GM21737 (cell line): Measurements from ENCODE around the gene SMIM24.
"Not testable (repeated sequence)": the region's sequence is repeated elsewhere in the genome, so short reads cannot be mapped to it uniquely, and the experiment has no call there.

Experiments used
- ATAC-seq: cut with Tn5 transposase; IDR thresholded peaks from one replicate; pipeline ENCODE4 v1.9.1; 2021; ENCODE audit warnings: mild to moderate bottlenecking, moderate library complexity; ENCODE audit not compliant: unreplicated experiment

SMIM24 gene

DNA sequence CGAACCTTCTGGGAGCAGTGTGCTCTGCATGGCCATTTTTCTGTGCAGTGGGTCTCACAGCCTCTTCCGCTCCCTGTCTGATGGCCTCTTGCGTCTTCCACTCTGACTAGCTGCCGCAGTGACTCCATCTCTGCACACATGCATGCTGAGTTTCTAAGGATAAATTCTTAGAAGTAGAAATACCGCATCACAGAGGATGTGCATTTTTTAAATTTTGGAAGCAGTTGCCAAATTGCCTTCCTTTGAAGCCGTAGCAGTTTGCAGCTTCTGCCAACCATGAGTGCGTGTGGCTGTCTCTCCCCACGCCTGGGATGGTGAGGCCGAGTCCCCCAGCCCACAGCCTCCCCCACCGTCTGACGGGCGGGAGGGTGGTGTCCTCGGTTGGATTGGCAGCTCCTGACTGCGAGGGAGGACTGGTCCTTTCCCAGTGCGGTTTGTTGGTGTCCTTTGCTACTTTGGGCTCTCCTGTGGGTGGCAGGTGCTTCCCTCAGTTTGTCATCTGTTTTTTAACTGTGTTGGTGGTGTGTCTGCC is 35.6 kb upstream of the SMIM24 start:
- ATAC-seq = no peak

DNA sequence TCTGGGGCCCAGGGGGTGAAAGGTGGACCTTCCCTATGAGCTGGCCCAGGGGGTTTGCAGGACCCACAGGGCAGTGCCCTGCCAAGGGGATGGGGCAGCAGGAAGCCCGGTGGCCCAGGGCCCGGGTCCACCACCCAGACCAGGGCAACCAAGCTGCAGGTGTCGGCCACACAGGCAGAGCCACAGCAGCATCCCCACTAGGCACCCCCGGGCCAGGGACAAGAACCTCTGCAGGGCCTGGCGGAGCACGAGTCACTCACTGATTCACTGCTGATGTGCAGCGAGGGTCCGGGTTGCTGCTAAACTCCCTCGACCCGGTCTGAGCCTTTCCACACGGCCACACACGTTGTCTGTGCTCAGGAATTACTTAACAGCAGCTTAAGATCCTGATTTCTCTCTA is 34.6 kb upstream of the SMIM24 start:
- no peak for ATAC-seq

DNA sequence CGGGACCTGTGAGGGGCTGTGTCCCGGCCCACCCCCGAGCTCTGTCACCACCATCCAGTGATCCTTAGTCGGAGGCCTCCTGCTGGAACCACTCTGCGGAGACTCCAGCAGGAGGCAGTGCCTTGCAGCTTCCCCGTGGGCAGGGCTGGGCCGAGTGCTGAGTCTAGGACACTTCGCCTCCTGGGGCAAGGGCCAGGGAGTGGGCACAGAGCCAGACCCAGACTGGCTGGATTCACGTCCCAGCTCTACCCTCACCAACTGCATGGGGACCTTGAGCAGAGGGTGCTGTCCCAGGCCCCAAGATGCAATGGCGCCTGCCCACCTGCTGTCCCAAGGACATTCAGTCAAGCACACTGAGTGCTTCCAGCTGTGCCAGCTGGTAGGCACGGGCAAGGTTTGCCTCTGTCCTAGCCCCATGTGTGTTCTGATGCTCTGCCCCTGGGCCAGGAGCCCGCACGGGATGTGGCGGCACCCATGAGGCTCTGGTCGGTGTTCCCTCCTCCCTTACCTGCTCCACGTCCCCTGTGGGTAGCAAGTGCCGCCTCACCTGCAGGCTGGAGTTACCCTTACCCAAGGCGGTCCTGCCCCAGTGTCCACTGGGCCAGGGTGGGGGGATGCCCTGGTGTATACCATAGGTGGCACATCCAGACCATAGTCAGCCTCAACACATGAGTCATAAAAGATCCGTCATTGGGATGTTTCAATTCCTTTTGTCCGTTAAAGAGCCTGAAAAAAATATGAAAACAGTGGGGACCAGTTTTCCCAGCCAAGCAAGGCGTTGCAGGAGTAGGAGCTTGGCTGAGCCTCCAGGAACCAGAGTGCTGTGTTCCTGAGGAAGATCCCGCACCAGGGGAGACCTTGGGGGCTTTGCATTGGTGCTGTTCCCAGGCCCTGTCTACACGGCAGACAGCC is 33.2 kb upstream of the SMIM24 start:
- no peak for ATAC-seq

DNA sequence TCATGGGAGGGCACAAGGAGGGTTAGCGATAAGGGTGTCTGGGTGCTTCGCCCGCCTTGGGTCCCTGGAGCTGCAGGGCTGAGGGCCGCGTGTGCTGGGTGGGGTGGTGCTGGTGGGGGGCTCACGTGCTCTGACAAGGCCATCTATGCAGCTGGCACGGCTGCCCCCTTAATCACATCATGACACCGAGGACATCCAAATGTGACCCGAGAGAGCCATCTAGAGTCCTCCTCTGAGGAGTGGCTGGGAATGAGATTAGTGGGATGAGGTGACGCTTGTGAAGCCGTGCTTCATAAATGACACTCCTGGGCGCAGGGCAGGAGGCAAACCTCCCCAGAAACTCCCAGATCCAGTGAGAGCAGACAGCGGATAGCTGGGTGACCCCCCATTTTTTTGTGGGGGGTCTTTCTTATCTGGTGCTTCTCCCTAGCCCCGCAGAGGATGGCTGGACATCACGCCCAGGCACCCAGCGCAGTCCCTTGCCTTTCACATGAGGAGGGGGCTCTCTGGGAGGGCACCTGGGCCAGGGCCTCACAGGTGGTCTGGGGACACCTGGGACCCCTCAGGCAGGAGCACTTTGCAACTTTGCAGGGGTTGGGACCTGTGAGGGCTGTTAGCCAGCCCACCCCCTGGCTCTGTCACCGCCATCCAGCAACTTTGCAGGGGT is 32.4 kb upstream of the SMIM24 start:
- ATAC-seq = no peak

DNA sequence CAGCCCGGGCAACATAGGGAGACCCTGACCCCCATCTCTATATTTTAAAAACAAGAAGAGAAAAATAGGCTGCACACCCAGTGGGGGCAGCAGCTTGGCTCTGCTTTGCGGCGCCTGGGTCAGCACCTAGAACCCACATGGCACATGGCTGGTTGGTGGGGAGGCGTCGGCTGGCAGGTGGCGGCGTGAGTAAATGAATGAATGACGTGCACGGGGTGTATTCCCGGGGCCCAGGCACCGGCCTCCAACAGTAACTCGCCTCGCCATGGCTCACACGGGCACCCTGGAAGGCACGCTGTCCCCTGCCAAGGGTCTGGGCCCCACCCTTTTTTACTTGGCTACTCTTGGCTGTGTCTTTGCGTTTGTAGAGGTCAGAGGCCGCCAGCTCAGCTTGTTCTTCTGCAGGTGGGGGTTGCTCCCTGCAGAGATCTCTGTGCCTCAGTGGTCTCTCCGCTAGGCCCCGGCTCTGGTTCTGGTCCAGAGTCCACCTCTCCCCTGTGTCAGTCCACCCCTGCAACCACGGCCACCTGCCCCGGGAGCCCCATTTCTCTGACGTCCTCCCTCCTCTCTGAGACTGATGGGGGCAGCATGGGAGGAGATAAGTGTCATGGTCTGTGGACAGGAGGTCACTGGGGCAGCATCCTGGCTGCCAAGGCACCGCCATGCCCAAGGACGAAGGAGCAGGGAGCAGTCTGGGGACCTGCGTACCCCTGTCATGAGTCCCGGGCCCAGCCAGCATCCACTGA is 31.4 kb upstream of the SMIM24 start:
- ATAC-seq = no peak

DNA sequence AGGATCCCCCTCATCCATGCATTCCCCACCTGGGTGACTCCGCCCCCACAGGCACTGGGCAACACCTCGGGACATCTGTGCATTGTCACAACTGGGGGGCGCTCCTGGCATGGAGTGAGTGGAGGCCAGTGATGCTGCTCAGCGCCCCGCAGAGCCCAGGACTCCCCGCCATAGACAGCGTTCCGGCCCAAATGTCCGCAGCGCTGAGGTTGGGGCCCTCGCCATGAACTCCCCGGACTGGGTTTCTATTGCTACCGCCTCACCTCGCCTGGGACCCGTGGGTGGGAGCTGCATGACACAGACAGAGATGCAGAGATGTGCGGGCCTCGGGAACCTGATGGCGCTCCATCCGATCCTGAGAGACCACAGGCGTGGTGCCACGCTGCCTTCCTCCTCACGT is 30.4 kb upstream of the SMIM24 start:
- no peak for ATAC-seq

DNA sequence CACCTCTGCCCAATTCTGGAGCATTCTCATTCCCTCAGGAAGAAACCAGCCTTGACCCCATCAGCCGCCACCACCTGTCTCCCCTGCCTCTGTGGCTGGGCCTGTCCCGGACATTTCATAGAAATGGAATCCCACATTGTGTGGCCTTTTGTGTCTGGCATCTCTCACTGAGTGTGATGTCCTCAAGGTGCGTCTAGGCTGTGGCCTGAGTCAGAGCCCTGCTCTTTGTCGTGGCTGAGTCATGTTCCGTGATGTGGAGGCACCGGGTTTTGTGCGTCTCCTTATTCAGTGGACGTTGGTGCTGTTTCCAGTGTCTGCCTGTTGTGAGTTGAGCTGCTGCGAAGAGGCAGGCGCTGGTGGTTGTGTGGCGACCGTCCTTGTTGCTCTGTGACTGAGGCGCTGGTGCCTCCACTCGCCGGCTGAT is 29.3 kb upstream of the SMIM24 start:
- no peak for ATAC-seq

DNA sequence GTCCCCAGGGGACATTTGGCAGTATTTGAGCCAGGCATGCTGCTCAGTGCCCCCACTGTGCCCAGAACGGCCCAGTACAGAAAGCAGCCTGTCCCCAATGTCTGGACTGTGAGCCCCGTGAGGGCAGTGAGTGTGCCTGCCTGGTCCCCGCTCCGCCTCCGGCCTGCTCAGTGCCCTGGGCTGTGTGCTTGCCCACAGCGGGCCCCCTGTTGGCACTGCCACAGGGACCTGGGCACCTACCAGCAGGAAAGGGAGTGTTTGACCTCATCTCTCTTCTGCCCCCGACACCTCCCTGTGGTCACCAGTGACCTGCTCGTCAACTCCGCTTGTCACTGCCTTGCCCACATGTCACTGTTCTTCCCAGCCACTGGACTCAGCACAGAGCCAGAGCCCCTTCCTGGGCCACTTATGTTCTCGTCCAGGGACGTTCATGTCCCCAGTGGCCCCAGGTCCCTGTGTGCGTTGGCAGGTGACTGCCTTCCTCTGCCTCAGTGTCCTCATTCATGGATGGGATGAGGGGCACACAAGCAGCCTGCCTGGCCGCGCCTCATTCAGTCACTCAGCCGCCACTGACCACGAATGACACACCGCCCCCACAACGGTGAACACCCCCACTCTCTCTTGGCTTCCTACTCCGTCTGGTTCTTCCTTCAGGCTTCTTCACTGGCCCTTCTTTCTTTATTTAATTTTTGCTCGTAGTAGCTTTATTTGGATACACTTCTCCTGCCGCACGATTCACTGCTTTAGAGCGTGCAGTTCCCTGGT is 28.6 kb upstream of the SMIM24 start:
- ATAC-seq = no peak

DNA sequence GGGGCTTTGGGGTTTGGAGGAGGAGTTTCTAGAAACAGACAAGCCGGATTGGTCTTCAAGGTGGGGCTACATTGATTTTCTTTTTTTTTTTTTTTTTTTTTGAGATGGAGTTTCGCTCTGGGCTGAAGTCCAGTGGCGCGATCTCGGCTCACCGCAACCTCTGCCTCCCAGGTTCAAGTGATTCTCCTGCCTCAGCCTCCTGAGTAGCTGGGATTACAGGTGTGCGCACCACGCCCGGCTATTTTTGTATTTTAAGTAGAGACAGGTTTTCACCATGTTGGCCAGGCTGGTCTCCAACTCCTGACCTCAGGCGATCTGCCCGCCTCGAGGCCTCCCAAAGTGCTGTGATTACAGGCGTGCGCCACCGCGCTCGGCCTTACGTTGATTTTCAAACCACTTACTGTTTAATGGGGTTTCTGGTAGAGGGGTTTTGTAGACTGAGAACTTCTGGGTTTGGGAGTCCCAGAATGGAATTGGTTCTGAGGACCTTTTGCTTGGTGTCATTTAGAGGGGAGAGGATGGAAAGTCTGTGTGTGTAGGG is 27.9 kb upstream of the SMIM24 start:
- not testable (repeated sequence) for ATAC-seq

DNA sequence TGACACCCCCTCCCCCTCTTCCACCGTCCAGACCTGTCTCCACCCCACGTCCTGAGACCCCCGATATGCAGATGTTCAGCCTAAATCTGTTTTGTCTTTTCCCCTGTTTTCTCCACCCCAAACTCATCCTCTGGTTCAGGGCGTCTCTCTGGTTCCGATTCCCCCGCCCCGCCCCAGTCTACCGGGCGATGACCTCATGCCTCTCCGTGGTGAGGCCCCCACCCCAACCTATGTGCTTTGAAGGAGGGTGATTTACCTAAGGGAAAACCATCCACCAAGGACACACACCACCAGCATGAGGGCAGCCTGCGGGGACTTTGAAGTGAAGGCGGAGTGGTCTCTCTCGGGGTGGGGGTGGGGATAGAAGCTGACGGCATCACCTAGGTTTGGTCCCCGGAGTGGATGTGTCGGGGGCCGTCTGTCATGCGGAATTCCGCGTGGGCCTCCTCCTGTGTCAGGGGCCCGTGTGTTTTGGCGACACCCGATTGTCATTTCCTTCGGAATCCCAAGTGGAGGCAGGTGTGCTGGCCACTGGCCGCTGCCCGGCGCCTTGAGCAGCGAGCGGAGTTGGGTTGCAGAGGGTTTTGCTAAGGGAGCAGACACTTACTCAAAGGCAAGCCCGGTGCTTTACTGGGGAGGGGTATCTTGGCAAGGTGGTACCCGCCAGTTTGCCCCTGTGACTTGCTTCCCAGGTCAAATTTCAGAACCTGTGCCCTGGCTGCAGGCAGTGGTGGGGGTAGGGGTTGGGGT is 27.2 kb upstream of the SMIM24 start:
- no peak for ATAC-seq

DNA sequence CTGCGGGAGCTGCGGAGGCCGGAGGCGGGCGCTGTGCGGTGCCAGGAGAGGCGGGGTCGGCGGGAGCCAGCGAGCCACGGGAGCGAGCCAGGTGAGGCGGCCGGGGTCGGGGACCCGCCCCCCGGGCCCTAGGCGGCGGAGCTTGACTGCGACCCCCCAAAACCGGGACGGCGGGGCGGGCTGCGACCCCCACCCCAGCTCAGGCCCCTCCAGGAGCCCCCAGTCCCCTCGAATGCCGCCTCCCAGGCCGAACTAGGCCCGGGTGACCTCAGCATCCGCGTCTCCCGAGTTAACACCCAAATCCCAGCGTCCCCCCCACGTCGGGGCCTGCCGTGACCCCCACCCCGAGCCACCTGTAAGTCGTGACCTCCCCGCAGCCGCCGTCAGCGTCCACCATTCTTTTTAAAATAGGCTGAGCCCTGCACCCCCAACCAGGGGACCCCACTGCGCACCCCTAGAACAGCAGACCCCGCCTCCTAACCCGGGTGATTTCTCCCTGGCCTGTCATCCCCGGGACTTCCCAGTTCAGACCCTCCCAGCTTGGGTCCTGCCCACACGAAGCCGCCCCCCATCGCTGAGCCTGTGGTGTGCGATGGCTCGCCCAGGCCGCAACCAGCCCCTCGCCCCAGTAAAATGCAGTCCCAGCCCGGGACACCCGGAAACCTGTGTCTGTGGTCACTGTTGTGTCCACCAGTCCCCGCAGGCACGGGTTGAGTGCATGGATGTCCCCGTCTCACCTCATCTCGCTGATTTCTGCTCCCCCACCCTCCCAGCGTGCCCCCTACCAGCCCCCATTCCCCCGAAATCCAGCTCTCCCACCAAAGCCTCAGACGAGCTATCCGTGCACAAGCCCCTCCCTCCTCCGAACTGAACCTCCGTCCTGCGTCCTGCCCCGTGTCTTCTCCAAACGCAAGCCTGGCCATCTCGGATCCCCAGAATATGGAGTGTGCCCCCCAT is 26.3 kb upstream of the SMIM24 start:
- peak; percentile 15 for ATAC-seq

DNA sequence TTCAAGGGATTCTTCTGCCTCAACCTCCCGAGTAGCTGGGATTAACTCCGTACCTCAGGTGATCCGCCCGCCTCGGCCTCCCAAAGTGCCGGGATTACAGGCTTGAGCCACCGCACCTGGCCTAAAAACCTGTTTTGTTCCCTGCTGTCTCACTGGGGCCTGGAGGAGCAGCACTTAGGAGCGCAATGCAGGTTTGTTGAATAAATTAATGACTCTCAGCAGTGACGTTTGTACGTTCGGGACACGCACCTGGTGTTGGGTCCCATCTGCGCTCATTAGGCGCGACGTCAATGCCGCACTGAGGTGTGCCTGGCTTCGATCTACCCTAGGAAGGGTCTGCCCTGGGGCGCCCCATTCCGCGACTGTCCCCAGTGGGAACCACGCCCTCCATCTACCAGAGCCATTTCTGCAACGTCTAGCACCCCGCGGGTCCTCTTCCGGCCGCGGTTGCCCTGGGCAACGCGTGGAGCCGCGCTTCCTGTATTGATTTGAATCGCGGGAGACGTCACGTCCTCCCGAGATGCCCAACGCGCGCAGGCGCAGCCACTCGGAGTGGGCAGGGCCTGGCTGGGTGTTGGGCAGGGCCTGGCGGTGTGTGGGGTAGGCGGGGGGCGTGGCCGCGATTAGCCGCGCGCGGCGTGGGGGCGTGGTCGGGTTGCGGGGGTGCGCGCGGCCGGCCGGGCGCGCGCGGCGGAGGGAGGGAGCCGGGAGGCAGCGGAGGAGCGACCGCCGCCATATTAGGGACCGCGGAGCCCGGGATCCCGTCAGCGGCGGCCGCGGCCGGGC is 25.5 kb upstream of the SMIM24 start, which contains the start of gene FZR1:
TSS of gene FZR1 (plus strand) at position 714 of the 786 bp plus-strand sequence. CDS start 16,679 bp downstream, outside the sequence.
- peak; percentile 86 for ATAC-seq

DNA sequence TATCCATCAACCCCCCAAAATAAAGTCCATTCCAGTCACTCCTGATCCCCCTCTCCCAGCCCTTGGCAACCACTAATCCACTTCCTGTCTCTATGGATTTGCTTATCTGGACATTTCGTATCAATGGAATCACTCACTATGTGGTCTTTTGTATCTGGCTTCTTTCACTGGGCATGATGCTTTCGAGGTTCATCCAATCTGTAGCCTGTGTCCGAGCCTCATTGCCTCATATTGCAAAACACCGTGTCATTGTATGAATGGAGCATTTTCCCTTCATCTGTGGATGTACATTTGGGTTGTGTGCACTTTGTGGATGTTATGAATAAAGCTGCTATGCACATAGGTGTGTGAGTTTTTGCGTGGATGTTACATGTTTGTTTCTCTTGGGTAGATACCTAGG is 24.4 kb upstream of the SMIM24 start:
- no peak for ATAC-seq

DNA sequence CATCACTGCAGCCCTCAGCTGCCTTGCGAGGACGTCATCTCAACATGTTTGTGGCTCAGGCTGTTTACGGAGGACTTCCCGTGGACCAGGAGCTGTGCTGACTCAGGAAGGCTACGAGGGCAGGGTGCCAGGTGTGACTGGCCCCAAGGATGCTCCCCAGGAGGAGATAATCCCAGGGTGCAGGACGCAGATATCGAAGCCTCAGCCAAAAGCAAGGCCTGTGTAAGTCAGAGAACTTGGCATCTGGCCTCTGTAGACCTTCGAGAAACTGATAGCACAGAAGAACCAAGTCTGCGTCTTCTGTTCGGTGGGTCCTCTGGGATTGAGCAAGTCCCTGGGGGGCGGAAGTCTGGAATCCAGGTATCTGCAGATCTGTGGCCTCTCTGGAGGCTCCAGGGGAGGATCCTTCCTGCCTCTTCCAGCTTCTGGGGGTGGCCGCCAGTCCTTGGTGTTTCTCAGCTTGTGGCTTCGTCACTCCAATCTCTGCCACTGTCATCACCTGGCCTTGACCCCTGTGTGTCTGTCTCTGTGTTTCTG is 22.8 kb upstream of the SMIM24 start:
- ATAC-seq = no peak

DNA sequence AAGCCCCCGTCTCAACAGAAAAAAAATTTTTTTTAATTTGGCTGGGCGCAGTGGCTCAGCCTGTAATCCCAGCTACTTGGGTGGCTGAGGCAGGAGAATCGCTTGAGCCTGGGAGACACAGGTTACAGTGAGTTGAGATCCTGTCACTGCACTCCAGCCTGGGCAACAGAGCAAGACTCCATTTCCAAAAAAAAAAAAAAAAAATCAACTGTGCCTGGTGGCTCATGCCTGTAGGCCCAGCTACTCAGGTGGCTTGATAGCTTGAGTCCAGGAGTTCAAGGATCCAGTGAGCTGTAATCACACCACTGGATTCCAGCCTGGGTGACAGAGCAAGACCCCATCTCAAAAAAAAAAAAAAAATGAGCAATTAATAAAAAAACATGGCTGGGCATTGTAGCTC is 21.5 kb upstream of the SMIM24 start:
- ATAC-seq = no peak

DNA sequence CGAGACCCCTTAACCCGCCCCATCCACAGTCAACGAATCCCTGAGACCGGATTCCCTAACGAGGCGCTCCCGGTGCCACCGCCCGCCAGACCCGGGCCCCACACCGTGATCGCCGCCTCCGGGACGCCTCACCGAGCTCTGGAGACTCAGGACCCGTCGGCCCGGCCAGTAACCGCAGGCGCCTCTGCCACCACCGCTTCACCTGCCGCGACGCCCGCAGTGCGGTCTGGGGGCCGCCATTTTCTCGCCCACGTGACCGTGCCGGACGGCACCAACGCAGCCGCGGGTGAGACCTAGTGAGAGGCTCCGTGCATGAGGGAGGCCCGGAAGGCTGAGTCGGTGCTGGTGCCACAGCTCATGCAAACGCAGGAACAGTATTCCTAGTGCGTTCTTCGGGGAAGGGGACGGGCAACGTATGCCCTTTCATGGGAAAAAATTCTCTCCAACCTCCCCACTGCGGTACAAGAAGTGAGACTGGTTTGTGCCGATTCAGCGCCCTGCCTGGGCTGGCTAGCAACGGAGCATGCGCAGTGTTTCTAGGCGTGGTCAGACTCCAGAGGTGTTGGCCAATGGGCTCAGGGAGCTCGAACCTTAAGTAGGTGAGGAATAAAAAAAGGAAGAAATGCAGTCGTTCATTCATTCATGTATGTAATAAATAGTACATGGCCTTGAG is 20.2 kb upstream of the SMIM24 start, which contains the start of gene DOHH:
TSS of gene DOHH (minus strand) at position 246 of the 673 bp plus-strand sequence. CDS start 3,860 bp downstream, outside the sequence.
- ATAC-seq = peak; percentile 81
